Measurements from ENCODE around the gene DUSP22.

Gene DUSP22

GRCh38 chr6:252775-253535, 39.3 kb upstream of the DUSP22 start:
- Histone ChIP-seq H3K9me3 (no peaks in the 10 kb centered on the region), H3K4me3 (ENCODE audit: low read depth in 1 of 2, low read length in 1 of 2) (no peak overlapping the region), H3K36me3 (no peaks in the 10 kb centered on the region), H3K27me3 (no peaks in the 10 kb centered on the region), H3K27ac (no peak overlapping the region), H3K4me1 (ENCODE audit: control insufficient read depth in 1 of 2, insufficient read depth in 1 of 2, low read depth in 1 of 2, low read length in 1 of 2) (peaks cover 11 to 24% of the 10 kb centered on the region in 2 experiments)
- TF ChIP-seq CTCF (IDR thresholded peaks at IDR 0.05): no peak

GRCh38 chr6:254016-254415, 38.3 kb upstream of the DUSP22 start:
- no peak for TF ChIP-seq CTCF (IDR thresholded peaks at IDR 0.05)
- Histone ChIP-seq H3K4me1 (ENCODE audit: control insufficient read depth in 1 of 2, insufficient read depth in 1 of 2, low read depth in 1 of 2, low read length in 1 of 2) (peaks cover 11 to 25% of the 10 kb centered on the region in 2 experiments), H3K27me3 (no peaks in the 10 kb centered on the region), H3K36me3 (no peaks in the 10 kb centered on the region), H3K4me3 (ENCODE audit: low read depth in 1 of 2, low read length in 1 of 2) (no peak overlapping the region), H3K9me3 (no peaks in the 10 kb centered on the region), H3K27ac (no peak overlapping the region)

- no peak for TF ChIP-seq CTCF (IDR thresholded peaks at IDR 0.05)
- Histone ChIP-seq H3K27ac (no peak overlapping the region), H3K36me3 (no peaks in the 10 kb centered on the region), H3K4me3 (ENCODE audit: low read depth in 1 of 2, low read length in 1 of 2) (no peak overlapping the region), H3K27me3 (no peaks in the 10 kb centered on the region), H3K4me1 (ENCODE audit: control insufficient read depth in 1 of 2, insufficient read depth in 1 of 2, low read depth in 1 of 2, low read length in 1 of 2) (peaks cover 11 to 25% of the 10 kb centered on the region in 2 experiments), H3K9me3 (no peaks in the 10 kb centered on the region)
These were observed 37.1 kb upstream of the DUSP22 start for GRCh38 chr6:255041-255750.

- Histone ChIP-seq H3K4me1 (ENCODE audit: control insufficient read depth in 1 of 2, insufficient read depth in 1 of 2, low read depth in 1 of 2, low read length in 1 of 2) (peaks cover 11 to 25% of the 10 kb centered on the region in 2 experiments), H3K27ac (no peak overlapping the region), H3K4me3 (ENCODE audit: low read depth in 1 of 2, low read length in 1 of 2) (no peak overlapping the region), H3K27me3 (no peaks in the 10 kb centered on the region), H3K36me3 (no peaks in the 10 kb centered on the region), H3K9me3 (no peaks in the 10 kb centered on the region)
- no peak for TF ChIP-seq CTCF (IDR thresholded peaks at IDR 0.05)
These were observed 36.6 kb upstream of the DUSP22 start for GRCh38 chr6:255751-256083.

- peaks cover 11 to 25% of the 10 kb centered on the region in 2 experiments for H3K4me1 ChIP-seq (ENCODE audit: control insufficient read depth in 1 of 2, insufficient read depth in 1 of 2, low read depth in 1 of 2, low read length in 1 of 2)
- no peak overlapping the region for H3K27ac ChIP-seq
- no peaks in the 10 kb centered on the region for H3K36me3 ChIP-seq
- TF ChIP-seq CTCF (IDR thresholded peaks at IDR 0.05): no peak
- H3K27me3 ChIP-seq: no peaks in the 10 kb centered on the region
- H3K9me3 ChIP-seq: no peaks in the 10 kb centered on the region
- no peak overlapping the region for H3K4me3 ChIP-seq (ENCODE audit: low read depth in 1 of 2, low read length in 1 of 2)
These were observed 36.1 kb upstream of the DUSP22 start for GRCh38 chr6:256169-256568.
